NCI-H1417 (cell line): Measurements from ENCODE around the gene WASHC1.
"Not testable (repeated sequence)": the region's sequence is repeated elsewhere in the genome, so short reads cannot be mapped to it uniquely, and the experiment has no call there.

Source experiments
- DNase-seq, 3 experiments: peaks; one replicate each; lab custom pipeline; 2025; lab: John Stamatoyannopoulos, UW

WASHC1 gene

GRCh38 chr9:14129-14809 lies 15.0 kb downstream of the WASHC1 start:
- DNase-seq = not testable (repeated sequence)

- not testable (repeated sequence) for DNase-seq
Observed at GRCh38 chr9:11206-11605, 18.1 kb downstream of the WASHC1 start.

DNA sequence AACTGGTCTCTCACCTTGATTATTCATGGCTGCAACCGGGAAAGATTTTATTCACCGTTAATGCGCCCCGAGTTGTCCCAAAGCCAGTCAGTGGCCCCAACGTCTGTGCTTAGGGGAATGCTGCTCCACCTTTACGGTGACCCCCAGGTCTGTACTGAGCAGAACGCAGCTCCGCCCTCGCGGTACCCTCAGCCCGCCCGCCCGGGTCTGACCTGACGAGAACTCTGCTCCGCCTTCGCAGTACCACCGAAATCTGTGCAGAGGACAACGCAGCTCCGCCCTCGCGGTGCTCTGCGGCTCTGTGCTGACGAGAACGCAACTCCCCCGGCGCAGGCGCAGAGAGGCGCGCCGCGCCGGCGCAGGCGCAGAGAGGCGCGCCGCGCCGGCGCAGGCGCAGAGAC lies 18.6 kb downstream of the WASHC1 start:
- DNase-seq = not testable (repeated sequence)

GRCh38 chr9:10207-10606 lies 19.0 kb downstream of the WASHC1 start:
- DNase-seq = not testable (repeated sequence)
